Adrenal gland (tissue), 12 donors: ENCODE results near the gene GDF2. TPM values are rescaled to one million over a fixed set of nuclear protein-coding genes. Genes with fewer than 3 reads are reported as not detected.

Experiments
- DNase-seq, 7 donors: peaks; one replicate each; pipeline ENCODE4 v3.0.0-alpha.2; 2019 to 2020
- H3K27ac ChIP-seq, 5 donors: fragments of 200-600 bp; sonication (generic) in 4 of 5; 1 replicate in 3 of 5; 2 replicates in 2 of 5; pipeline versions ENCODE4 v1.5.1 to v1.8.0; 2016 to 2020; ENCODE audit warnings: mild to moderate bottlenecking in 1 of 5
- H3K27me3 ChIP-seq: fragments of 200-600 bp; 2 replicates; pipeline ENCODE4 v1.8.0; 2021
- H3K36me3 ChIP-seq, 2 donors: fragments of 200-600 bp; replicated peaks in 1 of 2; 1 replicate in 1 of 2; 2 replicates in 1 of 2; pipeline versions ENCODE4 v1.5.1 to v1.8.0; 2018 to 2022
- H3K4me1 ChIP-seq, 2 donors: fragments of 200-600 bp; replicated peaks in 1 of 2; 1 replicate in 1 of 2; 2 replicates in 1 of 2; pipeline versions ENCODE4 v1.5.1 to v1.8.0; 2018 to 2021
- H3K4me3 ChIP-seq, 4 donors: fragments of 200-600 bp; sonication (generic) in 3 of 4; one replicate each; pipeline ENCODE4 v1.5.1; 2016 to 2018
- H3K9me3 ChIP-seq, 3 donors: fragments of 200-600 bp; sonication (generic) in 1 of 3; replicated peaks in 1 of 3; 1 replicate in 2 of 3; 2 replicates in 1 of 3; pipeline versions ENCODE4 v1.5.1 to v1.8.0; 2016 to 2021
- CTCF ChIP-seq, 6 experiments: fragments of 450-650 bp in 4 of 6; fragments of 200-600 bp in 2 of 6; sonication (generic) in 1 of 6; IDR thresholded peaks; 1 replicate in 5 of 6; 2 replicates in 1 of 6; pipeline versions ENCODE4 v1.5.1 to v1.8.0; 2016 to 2021; ENCODE audit warnings: antibody characterized with exemption in 6 of 6, mild to moderate bottlenecking in 2 of 6, moderate library complexity in 1 of 6
- POLR2A ChIP-seq, 2 donors: fragments of 450-650 bp; IDR thresholded peaks; one replicate each; pipeline ENCODE4 v1.6.1; 2017; ENCODE audit warnings: antibody characterized with exemption in 2 of 2, mild to moderate bottlenecking in 2 of 2, moderate library complexity in 1 of 2
- WGBS, 4 donors: extraction: QIAGEN DNeasy Blood & Tissue Kit in 2 of 4; methylation state at CpG; one replicate each; pipeline versions ENCODE4 v1.1.5 to v1.1.7; 2013 to 2017; 5-methylcytosine and 5-hydroxymethylcytosine counted together
- intact Hi-C, 2 donors: fragments of 100-400 bp; cut with DNase I; formaldehyde crosslinking; loops; one replicate each; pipeline versions ENCODE4 v1.14.1 to v1.15.0; 2022 to 2023
- polyA plus RNA-seq, 3 donors: library from polyadenylated mRNA; stranded (reverse); fragments of 200-250 nt in 2 of 3; fragments of 350-450 nt in 1 of 3; fragmentation: Illumina TruSeq in 1 of 3; extraction: RNeasy Lipid Tissue Mini Kit (QIAGEN cat#74804) in 1 of 3; gene quantifications; one replicate each; pipeline ENCODE4 v1.2.3, GENCODE V29; 2013 to 2014
- total RNA-seq, 9 donors: library from RNA; depleted of rRNA in 4 of 9; stranded (reverse); fragments of >200 nt in 4 of 9; fragments of 120-200 nt in 1 of 9; fragmentation: NEBNext Ultra II Directional in 1 of 9; extraction: Animal tissue kit (Norgen Biotek cat#: 25700) in 1 of 9; gene quantifications; one replicate each; pipeline versions ENCODE4 v1.1.0 to v1.2.4, GENCODE V29; 2013 to 2023
- donor health status: healthy with polysubstance abuse.
- donor health status: Bipolar disorder and iron deficiency.
- donor health status: DM: yes; HTN: yes; CAD: no.
- donor health status: DM: no; HTN: no; CAD: no.
- donor health status: DM: no; HTN: no; CAD: no.
- donor health status: DM: yes; HTN: yes; CAD: no.

GDF2 gene
- total and polyA plus RNA-seq, 12 donors: 0.11 TPM; not detected in 11

- intact Hi-C loops: no loop called here
- Histone ChIP-seq H3K9me3 (no peaks in the 10 kb centered on the region), H3K27ac (no peak overlapping the region), H3K4me3 (no peak overlapping the region), H3K36me3 (no peaks in the 10 kb centered on the region), H3K27me3 (no peaks in the 10 kb centered on the region), H3K4me1 (no peaks in the 10 kb centered on the region)
- TF ChIP-seq CTCF (IDR thresholded peaks at IDR 0.05): no peak
- no peak for TF ChIP-seq POLR2A (IDR thresholded peaks at IDR 0.05)
- no peak for DNase-seq
- WGBS, 4 donors: 75 to 85% (median 83%) methylated on average over 8 to 13 of the region's 13 CpGs
These were observed 24.5 kb downstream of the GDF2 start for GRCh38 chr10:47346581-47347302.

- DNase-seq: no peak
These were observed 25.0 kb downstream of the GDF2 start for GRCh38 chr10:47347303-47347675.

GRCh38 chr10:47348138-47348651 lies 25.9 kb downstream of the GDF2 start, which contains the start of gene RBP3:
Gene RBP3, plus strand, starts transcription at chr10:47348363. Its CDS starts 122 bp downstream, at chr10:47348485.
- H3K36me3 ChIP-seq: no peaks in the 10 kb centered on the region
- intact Hi-C loops: no loop called here
- H3K27ac ChIP-seq: no peak within 1 kb of the TSS
- no peaks in the 10 kb centered on the region for H3K4me1 ChIP-seq
- no peak within 1 kb of the TSS for H3K4me3 ChIP-seq
- H3K27me3 ChIP-seq: no peaks in the 10 kb centered on the region
- no peaks in the 10 kb centered on the region for H3K9me3 ChIP-seq
- TF ChIP-seq CTCF (IDR thresholded peaks at IDR 0.05): no peak
- TF ChIP-seq POLR2A (IDR thresholded peaks at IDR 0.05): no peak
- DNase-seq: no peak
- WGBS, 4 donors: 75 to 89% (median 87%) methylated on average over 1 to 5 of the region's 5 CpGs

More at GRCh38 chr10:47347303-47347675, 25.0 kb downstream of the GDF2 start:
- intact Hi-C loops: no loop called here
- H3K4me3 ChIP-seq: no peak overlapping the region
- 78 to 87% (median 82%) methylated on average over 4 of the region's 4 CpGs for WGBS, 4 donors
- no peak overlapping the region for H3K27ac ChIP-seq
- no peaks in the 10 kb centered on the region for H3K27me3 ChIP-seq
- H3K36me3 ChIP-seq: no peaks in the 10 kb centered on the region
- no peaks in the 10 kb centered on the region for H3K9me3 ChIP-seq
- H3K4me1 ChIP-seq: no peaks in the 10 kb centered on the region
- TF ChIP-seq CTCF (IDR thresholded peaks at IDR 0.05) (no peak), POLR2A (IDR thresholded peaks at IDR 0.05) (no peak)

- Histone ChIP-seq H3K36me3 (no peaks in the 10 kb centered on the region), H3K4me3 (no peak overlapping the region), H3K27me3 (no peaks in the 10 kb centered on the region), H3K27ac (no peak overlapping the region), H3K9me3 (no peaks in the 10 kb centered on the region), H3K4me1 (no peaks in the 10 kb centered on the region)
- 88 to 94% (median 91%) methylated on average over 5 to 36 of the region's 36 CpGs for WGBS, 4 donors
- TF ChIP-seq POLR2A (IDR thresholded peaks at IDR 0.05): no peak
- TF ChIP-seq CTCF (IDR thresholded peaks at IDR 0.05): no peak
- intact Hi-C loops: no loop called here
- DNase-seq: no peak
These were observed 26.6 kb downstream of the GDF2 start for GRCh38 chr10:47348661-47349470.
